Activated T-cell treated with anti-CD3 and anti-CD28 coated beads, Interleukin-2, amount 50 U/mL, for 4 hours (primary cell): Measurements from ENCODE around the gene PSAT1. TPM values are rescaled to one million over a fixed set of nuclear protein-coding genes. Genes with fewer than 3 reads are reported as not detected.

Source experiments
- ATAC-seq, 2 donors: fragments of 200-7000 bp; cut with Tn5 transposase; one replicate each; pipeline ENCODE4 v1.10.0; 2021
- DNase-seq: peaks from one replicate; pipeline ENCODE4 v3.0.0-alpha.2; 2020
- H3K27me3 Mint-ChIP-seq: one replicate; pipeline ENCODE4 v1.8.0; 2021; ENCODE audit warnings: low read depth, mixed read lengths
- H3K36me3 Mint-ChIP-seq: one replicate; pipeline ENCODE4 v1.8.0; 2022; ENCODE audit warnings: mixed read lengths; ENCODE audit not compliant: insufficient read depth
- H3K4me1 Mint-ChIP-seq: one replicate; pipeline ENCODE4 v1.8.0; 2021; ENCODE audit warnings: low read depth, mixed read lengths
- H3K4me3 Mint-ChIP-seq: one replicate; pipeline ENCODE4 v1.8.0; 2021; ENCODE audit warnings: mild to moderate bottlenecking, moderate library complexity, mixed read lengths
- H3K9me3 Mint-ChIP-seq: one replicate; pipeline ENCODE4 v1.8.0; 2021; ENCODE audit warnings: mixed read lengths
- total RNA-seq, 3 donors: library from RNA; stranded (reverse); gene quantifications; one replicate each; pipeline ENCODE4 v1.2.1, GENCODE V29; 2021

The PSAT1 gene
- total RNA-seq, 3 donors from 2014 or later = 105 to 139 (median 120) TPM

GRCh38 chr9:78319197-78320029, 22.5 kb downstream of the PSAT1 start:
- Mint-ChIP-seq H3K9me3 (no peaks in the 10 kb centered on the region), H3K36me3 (peaks cover 65% of the 10 kb centered on the region), H3K4me1 (no peaks in the 10 kb centered on the region), H3K4me3 (no peak overlapping the region), H3K27me3 (no peaks in the 10 kb centered on the region)
- DNase-seq (no peak), ATAC-seq (no peak)

GRCh38 chr9:78320030-78320693, 23.2 kb downstream of the PSAT1 start:
- H3K4me3 Mint-ChIP-seq = no peak overlapping the region
- no peaks in the 10 kb centered on the region for H3K9me3 Mint-ChIP-seq
- no peaks in the 10 kb centered on the region for H3K4me1 Mint-ChIP-seq
- ATAC-seq = no peak
- H3K27me3 Mint-ChIP-seq = no peaks in the 10 kb centered on the region
- DNase-seq = no peak
- peaks cover 63% of the 10 kb centered on the region for H3K36me3 Mint-ChIP-seq

- Mint-ChIP-seq H3K27me3 (no peaks in the 10 kb centered on the region), H3K9me3 (no peaks in the 10 kb centered on the region), H3K4me3 (no peak overlapping the region), H3K4me1 (peaks cover 2% of the 10 kb centered on the region), H3K36me3 (peaks cover 69% of the 10 kb centered on the region)
- no peak for ATAC-seq
- no peak for DNase-seq
Measured at GRCh38 chr9:78320875-78321496, 24.1 kb downstream of the PSAT1 start.

GRCh38 chr9:78321505-78321904, 24.6 kb downstream of the PSAT1 start:
- DNase-seq (no peak), ATAC-seq (no peak)
- Mint-ChIP-seq H3K4me1 (peaks cover 2% of the 10 kb centered on the region), H3K36me3 (peaks cover 64% of the 10 kb centered on the region), H3K4me3 (no peak overlapping the region), H3K27me3 (no peaks in the 10 kb centered on the region), H3K9me3 (no peaks in the 10 kb centered on the region)

GRCh38 chr9:78324068-78324650, 27.2 kb downstream of the PSAT1 start:
- Mint-ChIP-seq H3K36me3 (peaks cover 46% of the 10 kb centered on the region), H3K27me3 (no peaks in the 10 kb centered on the region), H3K9me3 (no peaks in the 10 kb centered on the region), H3K4me1 (peaks cover 2% of the 10 kb centered on the region), H3K4me3 (no peak overlapping the region)
- ATAC-seq = no peak
- DNase-seq = no peak

GRCh38 chr9:78324682-78325081, 27.8 kb downstream of the PSAT1 start:
- H3K36me3 Mint-ChIP-seq = peaks cover 45% of the 10 kb centered on the region
- no peaks in the 10 kb centered on the region for H3K27me3 Mint-ChIP-seq
- DNase-seq = no peak

GRCh38 chr9:78325343-78325742, 28.4 kb downstream of the PSAT1 start:
- H3K36me3 Mint-ChIP-seq = peaks cover 46% of the 10 kb centered on the region
- DNase-seq (no peak), ATAC-seq (no peak)
- H3K4me1 Mint-ChIP-seq = peaks cover 2% of the 10 kb centered on the region
- H3K27me3 Mint-ChIP-seq = no peaks in the 10 kb centered on the region
- no peak overlapping the region for H3K4me3 Mint-ChIP-seq
- H3K9me3 Mint-ChIP-seq = no peaks in the 10 kb centered on the region

More at GRCh38 chr9:78324682-78325081, 27.8 kb downstream of the PSAT1 start:
- H3K4me3 Mint-ChIP-seq = no peak overlapping the region
- H3K9me3 Mint-ChIP-seq = no peaks in the 10 kb centered on the region
- ATAC-seq = no peak
- peaks cover 2% of the 10 kb centered on the region for H3K4me1 Mint-ChIP-seq

- H3K4me3 Mint-ChIP-seq = no peak overlapping the region
- peaks cover 46% of the 10 kb centered on the region for H3K36me3 Mint-ChIP-seq
- no peak for ATAC-seq
- H3K9me3 Mint-ChIP-seq = no peaks in the 10 kb centered on the region
- H3K27me3 Mint-ChIP-seq = no peaks in the 10 kb centered on the region
- peaks cover 2% of the 10 kb centered on the region for H3K4me1 Mint-ChIP-seq
- DNase-seq = no peak
Measured at GRCh38 chr9:78325846-78326360, 29.0 kb downstream of the PSAT1 start.

GRCh38 chr9:78326564-78326963, 29.6 kb downstream of the PSAT1 start:
- Mint-ChIP-seq H3K9me3 (no peaks in the 10 kb centered on the region), H3K4me1 (peaks cover 2% of the 10 kb centered on the region), H3K27me3 (no peaks in the 10 kb centered on the region), H3K4me3 (no peak overlapping the region), H3K36me3 (peaks cover 44% of the 10 kb centered on the region)
- ATAC-seq (no peak), DNase-seq (no peak)

GRCh38 chr9:78332381-78332780, 35.5 kb downstream of the PSAT1 start:
- DNase-seq = no peak
- no peak for ATAC-seq
- no peak overlapping the region for H3K4me3 Mint-ChIP-seq
- no peaks in the 10 kb centered on the region for H3K4me1 Mint-ChIP-seq
- H3K9me3 Mint-ChIP-seq = peaks cover 13% of the 10 kb centered on the region
- peaks cover 3% of the 10 kb centered on the region for H3K27me3 Mint-ChIP-seq
- H3K36me3 Mint-ChIP-seq = peaks cover 35% of the 10 kb centered on the region

- ATAC-seq = no peak
- no peak for DNase-seq
- Mint-ChIP-seq H3K4me3 (no peak overlapping the region), H3K9me3 (no peaks in the 10 kb centered on the region), H3K4me1 (peaks cover 7% of the 10 kb centered on the region), H3K36me3 (no peaks in the 10 kb centered on the region), H3K27me3 (peaks cover 4% of the 10 kb centered on the region)
Measured at GRCh38 chr9:78348848-78349247, 51.9 kb downstream of the PSAT1 start.

- ATAC-seq = no peak
- Mint-ChIP-seq H3K4me1 (peaks cover 7% of the 10 kb centered on the region), H3K36me3 (no peaks in the 10 kb centered on the region), H3K4me3 (no peak overlapping the region), H3K9me3 (no peaks in the 10 kb centered on the region), H3K27me3 (no peaks in the 10 kb centered on the region)
- no peak for DNase-seq
Measured at GRCh38 chr9:78351816-78352215, 54.9 kb downstream of the PSAT1 start.

- no peak for DNase-seq
- Mint-ChIP-seq H3K36me3 (no peaks in the 10 kb centered on the region), H3K4me3 (no peak overlapping the region), H3K9me3 (no peaks in the 10 kb centered on the region), H3K4me1 (peaks cover 7% of the 10 kb centered on the region), H3K27me3 (peaks cover 3% of the 10 kb centered on the region)
- ATAC-seq = no peak
Measured at GRCh38 chr9:78354324-78354973, 57.5 kb downstream of the PSAT1 start.

GRCh38 chr9:78354989-78355388, 58.1 kb downstream of the PSAT1 start:
- Mint-ChIP-seq H3K9me3 (no peaks in the 10 kb centered on the region), H3K4me1 (peaks cover 7% of the 10 kb centered on the region), H3K36me3 (no peaks in the 10 kb centered on the region), H3K27me3 (peaks cover 3% of the 10 kb centered on the region), H3K4me3 (no peak overlapping the region)
- no peak for DNase-seq
- no peak for ATAC-seq
